Keratinocyte (primary cell): ENCODE measurements around the gene SIGLEC11. TPM values are rescaled to one million over a fixed set of nuclear protein-coding genes. Genes with fewer than 3 reads are reported as not detected.

Experiments
- DNase-seq: peaks from one replicate; pipeline ENCODE4 v3.0.0-alpha.2; 2011; ENCODE audit warnings: low read depth, missing footprints, low spot score
- FAIRE-seq: peaks from 2 replicates; lab custom pipeline; 2011; peaks lifted over from hg19 to GRCh38; lab: Jason Lieb, UNC
- H2AFZ ChIP-seq: 2 replicates; pipeline ENCODE4 v1.6.0; 2012; ENCODE audit warnings: low read length, control low read depth, inconsistent platforms; ENCODE audit not compliant: control insufficient read depth
- H3K27ac ChIP-seq: 2 replicates; pipeline ENCODE4 v1.5.1; 2011; ENCODE audit warnings: low read length; ENCODE audit not compliant: control insufficient read depth, insufficient read depth
- H3K27me3 ChIP-seq: 3 replicates; pipeline ENCODE4 v1.6.0; 2011; ENCODE audit warnings: low read length; ENCODE audit not compliant: control insufficient read depth, insufficient read depth; ENCODE audit errors: extremely low read depth
- H3K36me3 ChIP-seq, 2 experiments: 2 replicates in 1 of 2; 3 replicates in 1 of 2; pipeline ENCODE4 v1.5.1; 2011; ENCODE audit warnings: low read length in 2 of 2, mild to moderate bottlenecking in 1 of 2; ENCODE audit not compliant: control insufficient read depth in 2 of 2, insufficient read depth in 2 of 2; ENCODE audit errors: extremely low read depth in 1 of 2
- H3K4me1 ChIP-seq: 3 replicates; pipeline ENCODE4 v1.5.1; 2011; ENCODE audit warnings: low read length; ENCODE audit not compliant: control insufficient read depth, insufficient read depth; ENCODE audit errors: extremely low read depth
- H3K4me2 ChIP-seq: 3 replicates; pipeline ENCODE4 v1.6.0; 2011; ENCODE audit warnings: low read depth, low read length; ENCODE audit not compliant: control insufficient read depth, insufficient read depth; ENCODE audit errors: extremely low read depth
- H3K4me3 ChIP-seq, 3 experiments: fragments of 200-600 bp in 1 of 3; sonication (generic) in 1 of 3; 2 replicates in 2 of 3; 3 replicates in 1 of 3; pipeline ENCODE4 v1.5.1; 2011 to 2016; ENCODE audit warnings: low read length in 3 of 3, mild to moderate bottlenecking in 3 of 3, control low read depth in 2 of 3, inconsistent platforms in 1 of 3, low read depth in 1 of 3, mixed read lengths in 1 of 3, mixed run types in 1 of 3, moderate library complexity in 1 of 3; ENCODE audit not compliant: control insufficient read depth in 2 of 3, insufficient read depth in 2 of 3; ENCODE audit errors: extremely low read depth in 1 of 3
- H3K79me2 ChIP-seq: 2 replicates; pipeline ENCODE4 v1.6.0; 2012; ENCODE audit warnings: low read length; ENCODE audit not compliant: control insufficient read depth, insufficient read depth
- H3K9ac ChIP-seq: 3 replicates; pipeline ENCODE4 v1.6.0; 2011; ENCODE audit warnings: low read length; ENCODE audit not compliant: control insufficient read depth, insufficient read depth; ENCODE audit errors: extremely low read depth
- H3K9me1 ChIP-seq: 3 replicates; pipeline ENCODE4 v1.6.0; 2011; ENCODE audit warnings: low read length; ENCODE audit not compliant: control insufficient read depth, insufficient read depth; ENCODE audit errors: extremely low read depth
- H3K9me3 ChIP-seq: 2 replicates; pipeline ENCODE4 v1.5.1; 2012; ENCODE audit warnings: low read depth, low read length; ENCODE audit not compliant: control insufficient read depth
- H4K20me1 ChIP-seq: 3 replicates; pipeline ENCODE4 v1.6.0; 2011; ENCODE audit warnings: low read length; ENCODE audit not compliant: control insufficient read depth, insufficient read depth; ENCODE audit errors: extremely low read depth
- CTCF ChIP-seq, 3 experiments: IDR thresholded peaks in 1 of 3; conservative IDR thresholded peaks in 1 of 3; optimal IDR thresholded peaks in 1 of 3; 2 replicates in 2 of 3; 3 replicates in 1 of 3; pipeline versions ENCODE3 to v1.5.1; 2011; ENCODE audit warnings: low read length in 3 of 3, mild to moderate bottlenecking in 3 of 3, moderate library complexity in 2 of 3, control low read depth in 1 of 3, inconsistent platforms in 1 of 3; ENCODE audit not compliant: insufficient read depth in 2 of 3; ENCODE audit errors: extremely low read depth in 1 of 3
- EZH2 ChIP-seq: IDR thresholded peaks from one replicate; pipeline ENCODE4 v1.6.1; 2012; ENCODE audit warnings: inconsistent platforms, mild to moderate bottlenecking, low read length, moderate library complexity
- dilution Hi-C: fragments of 300-500 bp; cut with MboI; formaldehyde crosslinking; loops from one replicate; pipeline ENCODE4 v1.7.0; 2020; ENCODE audit warnings: low sequenced_read_pairs; ENCODE audit not compliant: extremely low pct_ligation_motif_present
- polyA plus RNA-seq, 5 experiments: library from polyadenylated mRNA; depleted of rRNA in 3 of 5; stranded (reverse) in 3 of 5; stranded (forward) in 1 of 5; unstranded in 1 of 5; fragments of >200 nt; gene quantifications; 1 replicate in 1 of 5; 2 replicates in 3 of 5; 3 replicates in 1 of 5; pipeline versions ENCODE4 v1.2.1 to v1.2.3, GENCODE V29; 2011 to 2012; ENCODE audit warnings: missing spikeins in 2 of 5, low read depth in 1 of 5, low replicate concordance in 1 of 5

SIGLEC11 gene
- polyA plus RNA-seq, 1 donor (not counting 4 experiments of a cell fraction or from before 2014, with no cell fraction given) = not detected

- peaks cover 12% of the 10 kb centered on the region for H3K4me1 ChIP-seq
- TF ChIP-seq EZH2 (no peak), CTCF (optimal IDR thresholded peaks at IDR 0.05 in 1 of 3, IDR thresholded peaks at IDR 0.05 in 1 of 3, conservative IDR thresholded peaks at IDR 0.05 in 1 of 3; ENCODE audit: extremely low read depth in 1 of 3, insufficient read depth in 2 of 3, low read length in 3 of 3) (no peak)
- no peak overlapping the region for H3K27ac ChIP-seq
- H4K20me1 ChIP-seq = peaks cover 26% of the 10 kb centered on the region
- H3K36me3 ChIP-seq = peaks cover 24 to 43% of the 10 kb centered on the region in 2 experiments
- no peak overlapping the region for H3K4me3 ChIP-seq
- H2AFZ ChIP-seq = no peak overlapping the region
- FAIRE-seq = no peak
- H3K9me3 ChIP-seq = no peaks in the 10 kb centered on the region
- H3K4me2 ChIP-seq = no peak overlapping the region
- dilution Hi-C loops = no loop called here
- H3K27me3 ChIP-seq = no peaks in the 10 kb centered on the region
- no peak overlapping the region for H3K9ac ChIP-seq
- peaks cover 2% of the 10 kb centered on the region for H3K9me1 ChIP-seq
- DNase-seq = no peak
- H3K79me2 ChIP-seq = no peaks in the 10 kb centered on the region
These were observed 41.5 kb upstream of the SIGLEC11 start for GRCh38 chr19:50002386-50002960.

GRCh38 chr19:50001775-50002174 lies 40.8 kb upstream of the SIGLEC11 start:
- H3K27ac ChIP-seq = no peak overlapping the region
- peaks cover 2% of the 10 kb centered on the region for H3K9me1 ChIP-seq
- H3K4me3 ChIP-seq = no peak overlapping the region
- H3K9me3 ChIP-seq = no peaks in the 10 kb centered on the region
- H3K79me2 ChIP-seq = no peaks in the 10 kb centered on the region
- no peak overlapping the region for H3K9ac ChIP-seq
- H3K4me1 ChIP-seq = peaks cover 12% of the 10 kb centered on the region
- no peak for DNase-seq
- TF ChIP-seq EZH2 = no peak
- TF ChIP-seq CTCF (optimal IDR thresholded peaks at IDR 0.05 in 1 of 3, IDR thresholded peaks at IDR 0.05 in 1 of 3, conservative IDR thresholded peaks at IDR 0.05 in 1 of 3; ENCODE audit: extremely low read depth in 1 of 3, insufficient read depth in 2 of 3, low read length in 3 of 3) = no peak
- peaks cover 27 to 38% of the 10 kb centered on the region in 2 experiments for H3K36me3 ChIP-seq
- no peak overlapping the region for H3K4me2 ChIP-seq
- no peak for FAIRE-seq
- H3K27me3 ChIP-seq = no peaks in the 10 kb centered on the region
- no peak overlapping the region for H2AFZ ChIP-seq
- dilution Hi-C loops = no loop called here
- H4K20me1 ChIP-seq = peaks cover 26% of the 10 kb centered on the region
